Measurements from ENCODE around the gene PHF11. TPM values are rescaled to one million over a fixed set of nuclear protein-coding genes. Genes with fewer than 3 reads are reported as not detected.

PHF11 gene
- total RNA-seq, 1 donor from 2014 or later = 12.0 TPM

- no peaks in the 10 kb centered on the region for H3K27me3 Mint-ChIP-seq (ENCODE audit: low read depth)
- no peaks in the 10 kb centered on the region for H3K36me3 Mint-ChIP-seq (ENCODE audit: low read depth)
- H3K27ac Mint-ChIP-seq (ENCODE audit: unreplicated experiment) = no peak overlapping the region
- no peak for TF ChIP-seq CTCF (conservative IDR thresholded peaks at IDR 0.05)
- no peak overlapping the region for H3K4me3 Mint-ChIP-seq
- no peak for DNase-seq (ENCODE audit: low read depth, low spot score)
- peaks cover 4% of the 10 kb centered on the region for H3K4me1 Mint-ChIP-seq
- no peaks in the 10 kb centered on the region for H3K9me3 Mint-ChIP-seq
Measured at GRCh38 chr13:49498206-49498605, 2.5 kb downstream of the PHF11 start.

GRCh38 chr13:49499889-49500660 is 4.3 kb downstream of the PHF11 start:
- Mint-ChIP-seq H3K27me3 (ENCODE audit: low read depth) (no peaks in the 10 kb centered on the region), H3K4me1 (peaks cover 4% of the 10 kb centered on the region)

DNA sequence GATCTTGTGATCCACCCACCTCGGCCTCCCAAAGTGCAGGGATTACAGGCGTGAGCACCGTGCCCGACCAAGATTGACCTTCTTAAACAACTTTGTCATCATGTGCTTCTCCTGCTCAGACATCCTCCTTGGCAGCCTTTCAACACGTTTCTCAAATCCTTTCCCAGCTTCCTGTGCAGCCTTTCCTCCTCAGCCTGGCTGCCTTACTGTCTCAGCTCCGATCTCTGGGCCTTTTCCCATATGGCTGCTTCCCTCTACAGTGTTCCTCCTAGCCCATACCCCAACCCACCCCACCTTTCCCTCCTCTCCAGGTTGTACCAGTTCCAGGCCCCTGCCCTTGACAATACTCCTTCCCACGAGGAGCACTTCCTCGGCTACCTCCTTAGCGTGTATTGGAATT is 7.2 kb downstream of the PHF11 start:
- Mint-ChIP-seq H3K4me3 (no peak overlapping the region), H3K9me3 (no peaks in the 10 kb centered on the region), H3K27me3 (ENCODE audit: low read depth) (no peaks in the 10 kb centered on the region), H3K36me3 (ENCODE audit: low read depth) (peaks cover 2% of the 10 kb centered on the region), H3K27ac (ENCODE audit: unreplicated experiment) (peak overlapping the region; percentile 14), H3K4me1 (no peaks in the 10 kb centered on the region)
- TF ChIP-seq CTCF (conservative IDR thresholded peaks at IDR 0.05) = no peak
- DNase-seq (ENCODE audit: low read depth, low spot score) = no peak

More at GRCh38 chr13:49499889-49500660, 4.3 kb downstream of the PHF11 start:
- DNase-seq (ENCODE audit: low read depth, low spot score) = no peak
- no peak overlapping the region for H3K4me3 Mint-ChIP-seq
- TF ChIP-seq CTCF (conservative IDR thresholded peaks at IDR 0.05) = no peak
- H3K36me3 Mint-ChIP-seq (ENCODE audit: low read depth) = no peaks in the 10 kb centered on the region
- no peaks in the 10 kb centered on the region for H3K9me3 Mint-ChIP-seq
- H3K27ac Mint-ChIP-seq (ENCODE audit: unreplicated experiment) = no peak overlapping the region

DNA sequence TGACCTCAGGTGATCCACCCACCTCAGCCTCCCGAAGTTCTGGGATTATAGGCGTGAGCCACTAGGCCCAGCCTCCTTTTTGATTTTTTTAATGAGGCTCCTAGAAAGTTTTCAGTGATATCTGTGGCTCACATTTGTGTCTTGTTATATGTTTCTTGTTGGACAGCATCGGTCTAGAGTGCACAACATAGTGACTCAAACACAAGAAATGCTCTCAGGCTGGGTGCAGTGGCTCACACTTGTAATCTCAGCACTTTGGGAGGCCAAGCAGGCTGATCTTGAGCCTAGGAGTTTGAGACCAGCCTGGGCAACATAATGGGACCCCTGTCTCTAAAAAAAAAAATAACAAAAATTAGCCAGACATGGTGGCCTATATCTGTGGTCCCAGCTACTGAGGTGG is 8.2 kb downstream of the PHF11 start:
- DNase-seq (ENCODE audit: low read depth, low spot score) = no peak
- no peaks in the 10 kb centered on the region for H3K4me1 Mint-ChIP-seq
- H3K27ac Mint-ChIP-seq (ENCODE audit: unreplicated experiment) = no peak overlapping the region
- H3K27me3 Mint-ChIP-seq (ENCODE audit: low read depth) = no peaks in the 10 kb centered on the region
- H3K9me3 Mint-ChIP-seq = no peaks in the 10 kb centered on the region
- no peak for TF ChIP-seq CTCF (conservative IDR thresholded peaks at IDR 0.05)
- H3K4me3 Mint-ChIP-seq = no peak overlapping the region
- H3K36me3 Mint-ChIP-seq (ENCODE audit: low read depth) = peaks cover 2% of the 10 kb centered on the region

DNA sequence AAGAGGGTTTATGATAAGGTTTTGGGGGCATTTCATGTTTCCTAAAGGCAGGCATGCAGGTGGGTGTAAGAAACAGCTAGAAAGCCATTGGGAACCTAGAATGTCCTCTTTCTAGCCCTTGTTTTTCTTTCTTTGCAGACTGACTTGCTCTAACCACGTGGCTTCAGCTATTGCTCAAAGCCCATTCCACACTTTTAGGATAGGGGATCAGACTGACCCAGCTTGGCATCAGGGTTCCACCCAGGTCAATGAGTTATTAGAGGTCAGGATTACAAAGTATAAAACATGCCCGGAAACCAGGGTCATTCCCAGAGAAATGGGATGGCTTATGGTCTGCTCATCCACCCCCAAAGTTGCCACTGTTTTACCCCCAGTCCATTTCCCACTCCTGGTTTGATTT is 16.8 kb downstream of the PHF11 start:
- H3K36me3 Mint-ChIP-seq (ENCODE audit: low read depth) = peaks cover 14% of the 10 kb centered on the region
- peaks cover 3% of the 10 kb centered on the region for H3K4me1 Mint-ChIP-seq
- no peak for DNase-seq (ENCODE audit: low read depth, low spot score)
- TF ChIP-seq CTCF (conservative IDR thresholded peaks at IDR 0.05) = no peak
- H3K27me3 Mint-ChIP-seq (ENCODE audit: low read depth) = no peaks in the 10 kb centered on the region
- no peak overlapping the region for H3K27ac Mint-ChIP-seq (ENCODE audit: unreplicated experiment)
- H3K4me3 Mint-ChIP-seq = no peak overlapping the region
- peaks cover 2% of the 10 kb centered on the region for H3K9me3 Mint-ChIP-seq

All from neural crest cell (in vitro differentiated cells).